Fibroblast of lung (primary cell): ENCODE data around the gene HEATR9. TPM values are rescaled to one million over a fixed set of nuclear protein-coding genes. Genes with fewer than 3 reads are reported as not detected.
A peak's percentile ranks its signal among the peaks of the same experiment; 100 is the strongest.

Experiments used
- DNase-seq, 2 donors: peaks; one replicate each; pipeline versions ENCODE4 v3.0.0 to v3.0.0-alpha.2; 2010; ENCODE audit warnings: low read depth in 2 of 2
- H2AFZ ChIP-seq: 2 replicates; pipeline ENCODE4 v1.5.1; 2012; ENCODE audit warnings: low read length, control low read depth, inconsistent platforms
- H3K27ac ChIP-seq: 2 replicates; pipeline ENCODE4 v1.5.1; 2011; ENCODE audit warnings: low read length, control low read depth; ENCODE audit not compliant: insufficient read depth
- H3K27me3 ChIP-seq: 2 replicates; pipeline ENCODE4 v1.5.1; 2011; ENCODE audit warnings: mild to moderate bottlenecking, low read length; ENCODE audit not compliant: control insufficient read depth, insufficient read depth
- H3K36me3 ChIP-seq: 2 replicates; pipeline ENCODE4 v1.5.1; 2011; ENCODE audit warnings: low read length; ENCODE audit not compliant: control insufficient read depth, insufficient read depth
- H3K4me1 ChIP-seq: 2 replicates; pipeline ENCODE4 v1.5.1; 2011; ENCODE audit warnings: low read length; ENCODE audit not compliant: control insufficient read depth, insufficient read depth; ENCODE audit errors: extremely low read depth
- H3K4me2 ChIP-seq: 2 replicates; pipeline ENCODE4 v1.5.1; 2011; ENCODE audit warnings: low read length, control low read depth; ENCODE audit not compliant: insufficient read depth; ENCODE audit errors: extremely low read depth
- H3K4me3 ChIP-seq, 4 experiments: fragments of 200-600 bp in 1 of 4; sonication (generic) in 1 of 4; replicated peaks in 1 of 4; 2 replicates each; pipeline ENCODE4 v1.5.1; 2011 to 2016; ENCODE audit warnings: low read length in 4 of 4, low read depth in 3 of 4, mild to moderate bottlenecking in 3 of 4, control low read depth in 2 of 4, inconsistent platforms in 1 of 4, mixed read lengths in 1 of 4; ENCODE audit not compliant: insufficient read depth in 1 of 4; ENCODE audit errors: control extremely low read depth in 1 of 4
- H3K79me2 ChIP-seq: 2 replicates; pipeline ENCODE4 v1.5.1; 2012; ENCODE audit warnings: mild to moderate bottlenecking, low read length, inconsistent platforms; ENCODE audit not compliant: control insufficient read depth, insufficient read depth
- H3K9ac ChIP-seq: 2 replicates; pipeline ENCODE4 v1.5.1; 2011; ENCODE audit warnings: mild to moderate bottlenecking, low read length, control low read depth; ENCODE audit not compliant: insufficient read depth
- H3K9me3 ChIP-seq: 2 replicates; pipeline ENCODE4 v1.5.1; 2012; ENCODE audit warnings: low read depth, low read length; ENCODE audit not compliant: control insufficient read depth, insufficient read depth
- H4K20me1 ChIP-seq: 2 replicates; pipeline ENCODE4 v1.5.1; 2011; ENCODE audit warnings: low read length; ENCODE audit not compliant: control insufficient read depth, insufficient read depth; ENCODE audit errors: extremely low read depth
- CTCF ChIP-seq, 2 donors: IDR thresholded peaks in 1 of 2; conservative IDR thresholded peaks in 1 of 2; 1 replicate in 1 of 2; 2 replicates in 1 of 2; pipeline ENCODE4 v1.5.1; 2011 to 2012; ENCODE audit warnings: low read length in 2 of 2, control low read depth in 1 of 2, inconsistent platforms in 1 of 2, low read depth in 1 of 2, mild to moderate bottlenecking in 1 of 2
- EZH2 ChIP-seq: IDR thresholded peaks from 2 replicates; pipeline ENCODE4 v1.5.1; 2012; ENCODE audit warnings: low read length, control low read depth, mild to moderate bottlenecking; ENCODE audit errors: missing control alignments
- polyA plus RNA-seq, 2 donors: library from polyadenylated mRNA; depleted of rRNA in 1 of 2; stranded (reverse) in 1 of 2; unstranded in 1 of 2; fragments of >200 nt; gene quantifications; 2 replicates each; pipeline ENCODE4 v1.2.1, GENCODE V29; 2011 to 2012; ENCODE audit warnings: missing spikeins in 1 of 2
- total RNA-seq: library from RNA; depleted of rRNA; stranded (reverse); fragments of >200 nt; gene quantifications from 2 replicates; pipeline ENCODE4 v1.2.1, GENCODE V29; 2014

HEATR9 gene
- total and polyA plus RNA-seq, 2 donors (not counting 1 experiment from before 2014, with no cell fraction given) = not detected

GRCh38 chr17:35807371-35808144 is 61.1 kb downstream of the HEATR9 start:
- H3K36me3 ChIP-seq = no peaks in the 10 kb centered on the region
- H3K9me3 ChIP-seq = no peaks in the 10 kb centered on the region
- no peaks in the 10 kb centered on the region for H4K20me1 ChIP-seq
- no peak overlapping the region for H3K9ac ChIP-seq
- peak; percentile 62 to 70 for DNase-seq
- TF ChIP-seq EZH2 (no peak), CTCF (conservative IDR thresholded peaks at IDR 0.05 in 1 of 2, IDR thresholded peaks at IDR 0.05 in 1 of 2; ENCODE audit: low read depth in 1 of 2, low read length in 2 of 2) (no peak)
- peaks cover 15% of the 10 kb centered on the region for H3K4me1 ChIP-seq
- H3K4me2 ChIP-seq = peak overlapping the region; percentile 4
- H3K27me3 ChIP-seq = no peaks in the 10 kb centered on the region
- no peak overlapping the region for H3K27ac ChIP-seq
- H3K4me3 ChIP-seq = no peak overlapping the region
- H2AFZ ChIP-seq = no peak overlapping the region
- peaks cover 32% of the 10 kb centered on the region for H3K79me2 ChIP-seq

Other genes with a start within 250 kb of the HEATR9 start
- gene RASL10B, start 137.3 kb downstream of the HEATR9 start, total RNA-seq = 1.5 and 4.1 TPM in 2 replicates
- 0.44 and 0.78 TPM in 2 replicates for gene RASL10B, start 137.3 kb downstream of the HEATR9 start, polyA plus RNA-seq
- gene GAS2L2, start 115.7 kb downstream of the HEATR9 start, total RNA-seq = not detected in 2 replicates
- gene GAS2L2, start 115.7 kb downstream of the HEATR9 start, polyA plus RNA-seq = not detected in 2 replicates
- gene C17orf50, start 108.0 kb downstream of the HEATR9 start, total RNA-seq = not detected in 2 replicates
- not detected in 2 replicates for gene C17orf50, start 108.0 kb downstream of the HEATR9 start, polyA plus RNA-seq
- 2.8 and 4.6 TPM in 2 replicates for gene MMP28, start 73.2 kb downstream of the HEATR9 start, total RNA-seq
- 0.49 and 1.1 TPM in 2 replicates for gene MMP28, start 73.2 kb downstream of the HEATR9 start, polyA plus RNA-seq
- 57.8 and 84.1 TPM in 2 replicates for gene TAF15, start 59.4 kb downstream of the HEATR9 start, total RNA-seq
- gene TAF15, start 59.4 kb downstream of the HEATR9 start, polyA plus RNA-seq = 22.9 and 30.5 TPM in 2 replicates
- not detected in 2 replicates for gene CCL5, start 11.5 kb upstream of the HEATR9 start, total RNA-seq
- 0.03 and 0.07 TPM in 2 replicates for gene CCL5, start 11.5 kb upstream of the HEATR9 start, polyA plus RNA-seq
- gene RDM1, start 61.9 kb upstream of the HEATR9 start, total RNA-seq = under 0.01 and 0.83 TPM in 2 replicates
- 0.48 and 0.75 TPM in 2 replicates for gene RDM1, start 61.9 kb upstream of the HEATR9 start, polyA plus RNA-seq
- not detected in 2 replicates for gene LYZL6, start 74.8 kb upstream of the HEATR9 start, total RNA-seq
- gene LYZL6, start 74.8 kb upstream of the HEATR9 start, polyA plus RNA-seq = not detected in 2 replicates
- gene CCL16, start 112.6 kb upstream of the HEATR9 start, total RNA-seq = not detected in 2 replicates
- not detected in 2 replicates for gene CCL16, start 112.6 kb upstream of the HEATR9 start, polyA plus RNA-seq
- not detected in 2 replicates for gene CCL14, start 117.8 kb upstream of the HEATR9 start, total RNA-seq
- not detected in 2 replicates for gene CCL14, start 117.8 kb upstream of the HEATR9 start, polyA plus RNA-seq
- not detected in 2 replicates for gene CCL15, start 132.7 kb upstream of the HEATR9 start, total RNA-seq
- gene CCL15, start 132.7 kb upstream of the HEATR9 start, polyA plus RNA-seq = not detected in 2 replicates
- not detected in 2 replicates for gene CCL23, start 149.1 kb upstream of the HEATR9 start, total RNA-seq
- gene CCL23, start 149.1 kb upstream of the HEATR9 start, polyA plus RNA-seq = not detected in 2 replicates
- gene CCL18, start 195.4 kb upstream of the HEATR9 start, total RNA-seq = not detected in 2 replicates
- not detected in 2 replicates for gene CCL18, start 195.4 kb upstream of the HEATR9 start, polyA plus RNA-seq
- gene CCL3, start 221.3 kb upstream of the HEATR9 start, total RNA-seq = not detected in 2 replicates
- not detected in 2 replicates for gene CCL3, start 221.3 kb upstream of the HEATR9 start, polyA plus RNA-seq
- gene CCL4, start 234.9 kb upstream of the HEATR9 start, total RNA-seq = not detected in 2 replicates
- gene CCL4, start 234.9 kb upstream of the HEATR9 start, polyA plus RNA-seq = not detected in 2 replicates